DOHH2 (cell line): ENCODE results near the gene FARS2.

ENCODE experiments used
- H3F3A ChIP-seq: fragments of 200-600 bp; sonication (generic), shearing (Covaris generic); 2 replicates; pipeline ENCODE4 v1.6.0; 2016; ENCODE audit warnings: antibody characterized with exemption, mild to moderate bottlenecking; ENCODE audit not compliant: control insufficient read depth, insufficient read depth
- H3K27ac ChIP-seq: fragments of 200-600 bp; sonication (generic); 2 replicates; pipeline ENCODE4 v1.5.1; 2014; ENCODE audit warnings: low read depth, mild to moderate bottlenecking, low read length, moderate library complexity
- H3K27me3 ChIP-seq: fragments of 200-600 bp; sonication (generic); 2 replicates; pipeline ENCODE4 v1.6.1; 2014; ENCODE audit warnings: mild to moderate bottlenecking, low read length, mixed read lengths; ENCODE audit not compliant: control insufficient read depth
- H3K36me3 ChIP-seq: fragments of 200-600 bp; sonication (generic); 2 replicates; pipeline ENCODE4 v1.6.1; 2014; ENCODE audit warnings: mild to moderate bottlenecking, low read length, moderate library complexity, mixed read lengths; ENCODE audit not compliant: control insufficient read depth
- H3K4me1 ChIP-seq: fragments of 200-600 bp; sonication (generic); 2 replicates; pipeline ENCODE4 v1.6.1; 2014; ENCODE audit warnings: mild to moderate bottlenecking, low read length, mixed read lengths; ENCODE audit not compliant: control insufficient read depth
- H3K4me2 ChIP-seq: fragments of 200-600 bp; sonication (generic); 2 replicates; pipeline ENCODE4 v1.6.0; 2014; ENCODE audit warnings: mild to moderate bottlenecking, low read length, moderate library complexity
- H3K4me3 ChIP-seq: fragments of 200-600 bp; sonication (generic); 2 replicates; pipeline ENCODE4 v1.5.1; 2014; ENCODE audit warnings: mild to moderate bottlenecking, low read length, mixed read lengths
- H3K79me2 ChIP-seq: fragments of 200-600 bp; sonication (generic); 2 replicates; pipeline ENCODE4 v1.6.1; 2014; ENCODE audit warnings: mild to moderate bottlenecking, low read length, mixed read lengths; ENCODE audit not compliant: control insufficient read depth
- H3K9me2 ChIP-seq: fragments of 200-600 bp; sonication (generic); replicated peaks from 2 replicates; pipeline ENCODE4 v1.6.1; 2014; ENCODE audit warnings: mild to moderate bottlenecking, low read length, mixed read lengths; ENCODE audit not compliant: control insufficient read depth
- H3K9me3 ChIP-seq: fragments of 200-600 bp; sonication (generic); 2 replicates; pipeline ENCODE4 v1.6.1; 2014; ENCODE audit warnings: antibody characterized with exemption, low read length, mixed read lengths; ENCODE audit not compliant: control insufficient read depth, insufficient read depth
- H4K20me1 ChIP-seq: fragments of 200-600 bp; sonication (generic); 2 replicates; pipeline ENCODE4 v1.6.0; 2014; ENCODE audit warnings: low read depth, mild to moderate bottlenecking, antibody characterized with exemption, low read length, moderate library complexity; ENCODE audit not compliant: control insufficient read depth, insufficient read depth
- EZH2phosphoT487 ChIP-seq: fragments of 200-600 bp; sonication (generic); IDR thresholded peaks from 2 replicates; pipeline ENCODE4 v1.6.1; 2017; ENCODE audit warnings: borderline replicate concordance, mild to moderate bottlenecking, antibody characterized with exemption, low read length, moderate library complexity, mixed read lengths
- TF ChIP-seq, protein P1 (sequence below): fragments of 200-600 bp; sonication (generic); IDR thresholded peaks from one replicate; pipeline ENCODE4 v1.5.1; 2014; ENCODE audit warnings: antibody characterized with exemption, mild to moderate bottlenecking, low read depth, low read length; ENCODE audit not compliant: poor library complexity, severe bottlenecking

FARS2 gene

DNA sequence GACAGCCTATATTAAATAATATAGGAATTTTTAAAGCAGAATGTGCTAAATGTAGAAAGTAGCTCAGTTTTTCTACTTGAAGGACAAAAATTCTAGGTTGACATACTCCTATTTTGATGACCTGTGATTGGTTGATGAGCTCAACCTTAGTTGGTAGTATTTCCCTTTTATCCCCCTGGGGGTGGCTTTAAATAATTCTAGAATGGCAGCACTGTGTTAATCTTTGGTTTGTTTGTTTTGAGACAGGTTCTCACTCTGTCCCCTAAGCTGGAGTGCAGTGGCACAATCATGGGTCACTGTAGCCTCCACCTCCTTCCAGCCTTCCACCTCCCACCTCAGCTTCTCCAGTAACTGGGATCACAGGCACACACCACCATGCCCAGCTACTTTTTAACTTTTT is 29.2 kb downstream of the FARS2 start:
- no peak for TF ChIP-seq EZH2phosphoT487
- TF ChIP-seq, protein P1, sequence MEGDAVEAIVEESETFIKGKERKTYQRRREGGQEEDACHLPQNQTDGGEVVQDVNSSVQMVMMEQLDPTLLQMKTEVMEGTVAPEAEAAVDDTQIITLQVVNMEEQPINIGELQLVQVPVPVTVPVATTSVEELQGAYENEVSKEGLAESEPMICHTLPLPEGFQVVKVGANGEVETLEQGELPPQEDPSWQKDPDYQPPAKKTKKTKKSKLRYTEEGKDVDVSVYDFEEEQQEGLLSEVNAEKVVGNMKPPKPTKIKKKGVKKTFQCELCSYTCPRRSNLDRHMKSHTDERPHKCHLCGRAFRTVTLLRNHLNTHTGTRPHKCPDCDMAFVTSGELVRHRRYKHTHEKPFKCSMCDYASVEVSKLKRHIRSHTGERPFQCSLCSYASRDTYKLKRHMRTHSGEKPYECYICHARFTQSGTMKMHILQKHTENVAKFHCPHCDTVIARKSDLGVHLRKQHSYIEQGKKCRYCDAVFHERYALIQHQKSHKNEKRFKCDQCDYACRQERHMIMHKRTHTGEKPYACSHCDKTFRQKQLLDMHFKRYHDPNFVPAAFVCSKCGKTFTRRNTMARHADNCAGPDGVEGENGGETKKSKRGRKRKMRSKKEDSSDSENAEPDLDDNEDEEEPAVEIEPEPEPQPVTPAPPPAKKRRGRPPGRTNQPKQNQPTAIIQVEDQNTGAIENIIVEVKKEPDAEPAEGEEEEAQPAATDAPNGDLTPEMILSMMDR = no peak
- Histone ChIP-seq H3K27ac (no peak overlapping the region), H3K79me2 (peaks cover 23% of the 10 kb centered on the region), H3K36me3 (no peaks in the 10 kb centered on the region), H3K4me1 (peaks cover 16% of the 10 kb centered on the region), H4K20me1 (0 out of 2 replicates have a peak, but pooled peaks cover 3% of the 10 kb centered on the region), H3K4me2 (no peak overlapping the region), H3K9me3 (no peaks in the 10 kb centered on the region), H3K27me3 (no peaks in the 10 kb centered on the region), H3K9me2 (no peaks in the 10 kb centered on the region), H3K4me3 (no peak overlapping the region), H3F3A (no peaks in the 10 kb centered on the region)

DNA sequence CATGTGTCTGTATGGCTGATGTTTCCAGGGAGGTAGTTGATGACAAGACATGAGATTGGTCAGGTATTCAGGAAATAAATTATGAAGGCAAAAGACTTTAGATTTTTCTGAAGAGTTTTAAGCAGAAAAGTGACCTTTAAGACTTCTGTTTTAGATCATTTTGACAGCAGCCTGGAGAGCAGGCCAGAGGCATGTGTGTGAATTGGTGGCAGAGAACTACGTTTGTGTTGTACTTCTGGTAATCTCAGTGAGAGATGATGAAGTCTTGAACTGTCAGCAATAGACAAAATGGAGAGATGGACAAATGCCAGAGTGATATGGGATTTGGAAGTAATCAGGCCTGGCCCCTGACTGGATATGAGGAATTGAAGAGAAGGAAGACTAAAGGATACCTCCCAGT is 30.8 kb downstream of the FARS2 start:
- Histone ChIP-seq H4K20me1 (no peaks in the 10 kb centered on the region), H3K4me1 (peaks cover 16% of the 10 kb centered on the region), H3K27me3 (no peaks in the 10 kb centered on the region), H3F3A (no peaks in the 10 kb centered on the region), H3K9me3 (no peaks in the 10 kb centered on the region), H3K9me2 (no peaks in the 10 kb centered on the region), H3K27ac (no peak overlapping the region), H3K4me3 (no peak overlapping the region), H3K36me3 (no peaks in the 10 kb centered on the region), H3K79me2 (peaks cover 21% of the 10 kb centered on the region), H3K4me2 (no peak overlapping the region)
- no peak for TF ChIP-seq EZH2phosphoT487
- TF ChIP-seq, protein P1 = no peak

DNA sequence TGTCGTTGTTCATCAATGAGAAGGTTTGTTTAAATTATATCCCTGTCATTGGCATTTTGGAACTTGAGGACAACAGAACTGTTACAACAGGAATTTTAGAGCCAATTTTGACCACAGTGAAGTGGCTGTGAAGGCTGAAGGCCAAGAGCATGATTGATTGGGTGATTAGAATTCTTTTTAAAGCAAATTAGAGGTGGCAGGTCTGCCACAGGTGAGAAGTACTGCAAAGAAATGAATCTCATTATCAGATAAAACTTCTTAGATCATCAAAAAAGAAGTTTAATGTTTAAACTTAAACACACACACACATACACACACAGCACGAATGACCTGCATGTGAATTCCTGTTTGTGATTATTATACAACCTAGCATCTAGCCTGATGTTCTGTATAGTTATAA is 32.4 kb downstream of the FARS2 start:
- no peak overlapping the region for H3K27ac ChIP-seq
- no peak overlapping the region for H3K4me2 ChIP-seq
- peaks cover 20% of the 10 kb centered on the region for H3K4me1 ChIP-seq
- H3K27me3 ChIP-seq = no peaks in the 10 kb centered on the region
- H3K9me2 ChIP-seq = no peaks in the 10 kb centered on the region
- H3K9me3 ChIP-seq = no peaks in the 10 kb centered on the region
- H3K79me2 ChIP-seq = peaks cover 18% of the 10 kb centered on the region
- H3K4me3 ChIP-seq = no peak overlapping the region
- no peaks in the 10 kb centered on the region for H3K36me3 ChIP-seq
- H3F3A ChIP-seq = no peaks in the 10 kb centered on the region
- no peaks in the 10 kb centered on the region for H4K20me1 ChIP-seq
- TF ChIP-seq, protein P1 = no peak
- TF ChIP-seq EZH2phosphoT487 = no peak
